ENCODE results near the gene WDR70.
"Not testable (repeated sequence)": the region's sequence is repeated elsewhere in the genome, so short reads cannot be mapped to it uniquely, and the experiment has no call there.

The WDR70 gene

GRCh38 chr5:37379100-37379628 lies at the start of gene WDR70:
Gene WDR70 (plus strand): TSS chr5:37379318. CDS start chr5:37379368, 50 bp downstream.
- DNase-seq, result peak; percentile 90

GRCh38 chr5:37334754-37335153 lies 44.4 kb upstream of the WDR70 start:
- DNase-seq, result not testable (repeated sequence)

DNA sequence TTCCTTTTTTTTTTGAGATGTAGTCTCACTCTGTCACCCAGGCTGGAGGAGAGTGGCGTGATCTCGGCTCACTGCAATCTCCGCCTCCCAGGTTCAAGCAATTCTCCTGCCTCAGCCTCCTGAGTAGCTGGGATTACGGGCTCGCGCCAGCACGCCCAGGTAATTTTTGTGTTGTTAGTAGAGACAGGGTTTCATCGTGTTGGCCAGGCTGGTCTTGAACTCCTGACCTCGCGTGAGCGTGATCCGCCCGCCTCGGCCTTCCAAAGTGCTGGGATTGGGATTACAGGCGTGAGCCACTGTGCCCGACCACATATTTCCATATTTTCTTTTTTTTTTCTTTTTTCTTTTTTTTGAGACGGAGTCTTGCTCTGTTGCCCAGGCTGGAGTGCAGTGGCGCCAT lies 36.4 kb upstream of the WDR70 start:
- not testable (repeated sequence) for DNase-seq

DNA sequence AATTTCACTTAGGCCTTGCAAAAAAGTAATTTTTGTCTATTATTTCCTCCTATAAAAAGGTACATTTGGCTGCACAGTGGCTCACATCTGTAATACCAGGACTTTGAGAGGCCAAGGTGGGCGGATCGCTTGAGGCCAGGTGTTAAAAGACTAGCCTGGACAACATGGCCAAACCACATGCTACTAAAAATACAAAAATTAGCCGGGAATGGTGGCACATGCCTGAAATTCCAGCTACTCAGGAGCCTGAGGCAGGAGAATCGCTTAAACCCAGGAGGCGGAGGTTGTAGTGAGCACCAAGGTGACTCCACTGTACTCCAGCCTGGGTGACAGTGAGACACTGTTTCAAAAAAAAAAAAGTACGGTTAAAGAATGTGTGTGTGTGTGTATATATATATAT lies 24.0 kb upstream of the WDR70 start:
- no peak for DNase-seq

DNA sequence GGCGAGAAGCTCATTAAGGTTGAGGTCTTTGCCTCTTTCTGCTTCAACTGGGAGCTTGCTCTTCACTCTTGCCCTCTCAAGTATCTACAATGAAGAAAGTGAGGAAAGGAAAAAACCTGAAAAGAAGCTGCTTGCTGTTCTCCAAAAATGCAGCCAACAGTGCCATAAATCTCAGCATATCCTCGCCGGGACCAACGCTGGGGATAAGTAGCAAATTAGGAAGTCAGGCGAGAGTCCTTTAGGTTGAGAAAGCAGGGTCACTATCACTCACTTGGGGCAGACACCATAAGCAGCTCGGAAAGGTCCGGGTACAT lies 8.6 kb upstream of the WDR70 start:
- no peak for DNase-seq

DNA sequence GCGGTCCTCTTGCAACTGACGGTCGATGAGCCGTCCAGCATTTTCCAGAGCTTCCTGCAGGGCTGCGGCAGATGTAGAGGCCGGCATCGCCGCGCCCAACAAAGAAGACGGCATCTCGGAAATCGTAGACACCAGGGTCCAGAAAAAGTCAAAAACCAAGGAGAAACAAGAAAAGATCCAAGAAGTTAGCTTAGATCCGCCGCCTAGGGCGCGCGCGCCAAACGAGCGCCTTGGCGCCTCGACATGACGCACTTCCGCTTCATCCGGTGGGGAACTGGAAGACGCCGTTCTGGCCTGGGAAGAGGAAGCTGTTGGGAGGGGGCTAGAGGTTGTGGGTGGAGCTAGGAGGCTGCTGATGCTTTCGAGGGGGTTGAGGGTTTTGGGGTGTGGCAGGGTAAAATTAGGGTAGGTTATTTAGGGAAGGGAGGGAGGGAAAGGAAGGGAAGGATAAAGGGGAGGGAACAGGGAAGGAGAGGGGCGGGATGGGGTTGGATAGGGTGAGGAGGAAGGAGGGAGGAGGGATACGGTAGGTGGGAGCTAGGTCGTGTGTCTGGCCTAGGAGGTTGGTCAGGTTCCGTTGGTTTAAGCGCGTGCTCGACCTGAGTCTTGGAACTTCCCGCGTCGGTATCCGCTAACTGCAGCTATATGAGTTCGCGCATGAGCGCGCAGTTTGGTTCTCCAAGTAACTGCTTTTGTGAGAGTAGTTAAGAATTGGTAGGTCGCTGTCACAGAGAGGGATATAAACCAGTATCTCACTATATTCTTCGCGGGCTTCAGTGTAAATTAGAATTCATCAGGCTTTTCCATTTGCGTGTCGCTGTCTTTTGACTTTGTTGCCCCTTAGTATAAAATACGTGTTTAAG lies 8.0 kb upstream of the WDR70 start, which contains the start of gene NUP155:
TSS of gene NUP155 (minus strand) at position 243 of the 863 bp plus-strand sequence. CDS start at position 114, 129 bp downstream.
- DNase-seq, result peak; percentile 97

DNA sequence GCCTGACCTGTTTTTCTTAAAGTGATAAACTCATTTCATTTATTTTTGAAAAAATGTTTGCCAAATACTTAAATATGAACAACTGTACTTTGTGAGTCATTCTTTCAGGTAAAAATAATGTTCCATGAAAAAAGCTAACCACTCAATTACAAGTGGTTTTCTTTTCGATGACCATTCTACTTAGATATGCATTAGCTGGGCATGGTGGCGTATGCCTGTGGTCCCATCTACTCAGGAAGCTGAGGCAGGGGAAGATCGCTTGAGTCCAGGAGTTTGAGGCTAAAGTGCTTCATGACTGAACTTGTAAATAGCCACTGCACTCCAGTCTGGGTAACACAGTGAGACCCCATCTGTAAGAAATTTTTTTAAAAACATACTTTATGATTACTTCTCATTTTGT lies 4.0 kb upstream of the WDR70 start:
- no peak for DNase-seq

- not testable (repeated sequence) for DNase-seq
Observed at GRCh38 chr5:37378066-37378465, 1.1 kb upstream of the WDR70 start.

GRCh38 chr5:37391591-37391990 lies 12.5 kb downstream of the WDR70 start:
- no peak for DNase-seq

- DNase-seq, result no peak
Observed at GRCh38 chr5:37396352-37396751, 17.2 kb downstream of the WDR70 start.

GRCh38 chr5:37400501-37400900 lies 21.4 kb downstream of the WDR70 start:
- DNase-seq, result no peak

DNA sequence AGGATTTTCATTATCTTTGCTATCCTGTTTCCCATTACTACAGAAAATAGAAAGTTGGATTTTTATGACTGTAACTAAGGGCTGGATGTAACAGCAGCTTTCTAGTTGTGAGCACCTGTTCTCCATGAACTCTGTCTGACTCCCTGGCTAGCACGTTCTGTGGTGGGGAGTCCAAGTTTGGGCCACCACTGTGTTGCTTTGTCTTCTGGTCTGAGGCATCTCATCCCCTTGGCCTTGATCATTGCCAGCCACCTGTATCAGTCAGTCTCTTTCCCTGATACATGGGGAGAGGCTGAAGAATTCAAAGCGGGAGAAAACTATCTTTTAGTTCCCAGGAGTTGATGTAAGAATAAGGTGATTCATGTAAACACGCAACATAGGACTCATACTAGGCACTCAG lies 33.4 kb downstream of the WDR70 start:
- peak; percentile 0 for DNase-seq

DNA sequence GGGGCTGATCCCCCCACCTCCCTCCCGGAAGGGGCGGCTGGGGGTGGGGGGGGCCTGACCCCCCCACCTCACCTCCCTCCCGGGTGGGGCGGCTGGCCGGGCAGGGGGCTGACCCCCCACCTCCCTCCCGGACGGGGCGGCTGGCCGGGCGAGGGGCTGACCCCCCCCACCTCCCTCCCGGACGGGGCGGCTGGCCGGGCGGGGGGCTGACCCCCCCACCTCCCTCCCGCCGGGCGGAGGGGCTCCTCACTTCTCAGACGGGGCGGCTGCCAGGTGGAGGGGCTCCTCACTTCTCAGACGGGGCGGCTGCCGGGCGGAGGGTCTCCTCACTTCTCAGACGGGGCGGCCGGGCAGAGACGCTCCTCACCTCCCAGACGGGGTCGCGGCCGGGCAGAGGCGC lies 36.3 kb downstream of the WDR70 start:
- not testable (repeated sequence) for DNase-seq

DNA sequence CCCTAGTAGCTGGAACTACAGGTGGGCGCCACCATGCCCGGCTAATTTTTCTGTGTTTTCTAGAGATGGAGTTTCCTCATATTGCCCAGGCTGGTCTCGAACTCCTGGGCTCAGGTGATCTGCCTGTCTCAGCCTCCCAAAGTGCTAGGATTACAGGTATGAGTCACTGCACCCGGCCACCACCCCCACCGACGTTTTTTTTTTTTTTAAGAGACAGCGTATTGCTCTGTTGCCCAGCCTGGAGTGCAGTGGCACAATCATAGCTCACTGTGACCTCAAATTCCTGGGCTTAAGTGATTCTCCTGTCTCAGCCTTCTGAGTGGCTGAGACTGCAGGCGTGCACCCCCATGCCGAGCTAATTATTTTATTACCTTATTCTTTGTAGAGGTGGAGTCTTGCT lies 38.2 kb downstream of the WDR70 start:
- DNase-seq, result no peak

GRCh38 chr5:37424441-37424840 lies 45.3 kb downstream of the WDR70 start:
- no peak for DNase-seq

DNA sequence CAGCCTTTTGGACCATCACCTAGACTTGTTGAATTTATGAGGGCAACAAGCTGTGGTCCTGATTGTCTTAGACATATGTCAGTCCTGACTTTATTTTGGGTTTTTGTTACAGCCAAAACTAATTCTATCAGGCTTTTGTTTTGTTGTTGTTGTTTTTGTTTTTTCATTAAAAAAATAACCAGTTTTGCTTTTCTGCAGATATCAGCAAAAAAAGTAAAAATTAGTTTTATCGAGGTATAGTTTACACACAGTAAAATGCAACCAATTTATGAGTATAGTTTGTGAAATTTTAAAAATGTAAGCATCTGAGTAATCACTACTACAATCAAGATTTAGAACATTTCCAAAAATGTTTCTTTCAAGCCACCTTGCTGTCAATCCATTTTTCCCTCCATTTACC lies 48.9 kb downstream of the WDR70 start:
- DNase-seq, result no peak

DNA sequence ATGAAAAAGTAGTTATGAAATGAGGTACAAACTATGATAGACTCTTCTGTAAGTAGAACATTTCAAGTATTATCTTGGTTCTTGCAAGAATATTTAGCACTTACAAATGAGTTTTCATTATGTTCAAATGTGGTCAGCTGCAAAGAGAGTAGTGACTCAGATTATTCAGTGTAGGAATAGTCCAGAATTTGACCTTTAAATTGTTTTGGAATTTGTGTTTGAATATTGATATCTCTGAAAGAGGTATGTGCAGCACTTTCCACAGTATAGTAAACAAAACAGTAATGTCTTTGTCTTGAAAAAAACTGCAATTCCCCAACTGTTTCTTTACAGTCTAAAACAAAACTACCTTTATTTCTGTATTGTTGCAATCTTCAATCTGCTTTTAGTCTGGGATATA lies 56.1 kb downstream of the WDR70 start:
- DNase-seq, result no peak

DNA sequence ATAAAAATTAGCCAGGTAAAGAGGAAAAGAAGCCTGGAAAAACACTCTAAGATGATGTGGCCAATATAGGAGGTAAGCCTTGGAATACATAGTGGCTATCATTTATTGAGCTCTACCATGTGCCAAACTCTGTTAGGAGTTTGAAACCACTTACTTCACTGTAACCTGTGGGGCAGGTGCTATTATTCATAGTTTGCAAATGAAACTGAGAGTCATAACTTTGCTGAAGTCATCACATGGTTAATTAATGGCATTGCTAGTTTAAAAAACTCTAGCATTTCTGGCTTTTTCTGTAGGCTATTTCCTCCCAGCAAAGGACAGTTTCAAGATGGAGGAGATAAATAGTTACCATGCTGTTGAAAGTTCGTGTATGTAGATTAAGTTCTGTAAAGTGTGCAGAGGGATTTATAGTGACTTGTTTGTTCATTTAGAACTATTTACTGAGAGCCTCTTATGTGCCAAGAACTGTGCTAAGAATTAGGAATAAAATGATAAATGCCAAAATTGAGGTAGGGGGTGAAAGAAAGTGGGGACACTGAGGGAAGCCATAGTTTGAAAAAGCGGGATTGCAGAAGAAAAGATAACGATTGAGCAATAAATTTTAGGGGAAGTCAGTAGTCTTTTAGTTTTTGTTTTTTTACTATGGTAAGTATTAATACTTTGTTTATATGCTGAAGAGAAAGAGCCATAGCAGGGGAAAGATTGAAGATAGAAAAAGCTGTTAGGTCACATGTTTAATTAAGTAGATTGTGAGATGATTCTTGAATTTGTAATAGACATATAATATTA lies 57.2 kb downstream of the WDR70 start:
- no peak for DNase-seq

- no peak for DNase-seq
Observed at GRCh38 chr5:37437711-37438110, 58.6 kb downstream of the WDR70 start.

- not testable (repeated sequence) for DNase-seq
Observed at GRCh38 chr5:37445783-37446182, 66.7 kb downstream of the WDR70 start.

GRCh38 chr5:37448941-37449340 lies 69.8 kb downstream of the WDR70 start:
- DNase-seq, result no peak

DNA sequence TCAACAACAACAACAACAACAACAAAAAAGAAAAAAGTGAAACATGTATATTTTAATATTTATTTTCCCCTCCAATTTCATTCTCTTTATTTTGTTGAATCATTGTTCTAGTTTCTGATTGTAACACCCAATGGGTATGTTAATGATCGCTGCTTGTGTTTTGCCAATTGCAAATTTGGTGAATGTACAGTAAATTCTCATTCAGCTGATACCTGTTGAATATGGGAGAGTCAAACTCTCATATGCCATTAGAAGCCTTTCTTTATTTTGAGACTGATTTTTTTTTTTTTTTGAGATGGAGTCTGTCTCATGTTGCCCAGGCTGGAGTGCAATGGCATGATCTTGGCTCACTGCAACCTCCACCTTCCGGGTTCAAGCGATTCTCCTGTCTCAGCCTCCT lies 72.9 kb downstream of the WDR70 start:
- not testable (repeated sequence) for DNase-seq

GRCh38 chr5:37453252-37453651 lies 74.1 kb downstream of the WDR70 start:
- DNase-seq, result not testable (repeated sequence)

Data from eye (tissue), 1 donor.